Spleen (tissue), 11 donors: ENCODE measurements around the gene IMPACT. TPM values are rescaled to one million over a fixed set of nuclear protein-coding genes. Genes with fewer than 3 reads are reported as not detected.

ENCODE experiments used
- DNase-seq: peaks from one replicate; pipeline ENCODE4 v3.0.0-alpha.2; 2020
- H3K27ac ChIP-seq, 8 donors: fragments of 200-600 bp; sonication (generic) in 7 of 8; 1 replicate in 4 of 8; 2 replicates in 4 of 8; pipeline versions ENCODE4 v1.5.0 to v1.8.0; 2016 to 2021; ENCODE audit warnings: inconsistent platforms in 4 of 8, mild to moderate bottlenecking in 4 of 8, moderate library complexity in 1 of 8
- H3K27me3 ChIP-seq, 7 donors: fragments of 200-600 bp; sonication (generic) in 6 of 7; replicated peaks in 1 of 7; 1 replicate in 4 of 7; 2 replicates in 3 of 7; pipeline versions ENCODE4 v1.5.0 to v1.8.0; 2016 to 2021; ENCODE audit warnings: inconsistent platforms in 3 of 7, mild to moderate bottlenecking in 1 of 7
- H3K36me3 ChIP-seq, 6 donors: fragments of 200-600 bp; sonication (generic) in 5 of 6; 1 replicate in 4 of 6; 2 replicates in 2 of 6; pipeline versions ENCODE4 v1.5.0 to v1.8.0; 2016 to 2021; ENCODE audit warnings: inconsistent platforms in 2 of 6
- H3K4me1 ChIP-seq, 6 donors: fragments of 200-600 bp; sonication (generic) in 5 of 6; 1 replicate in 3 of 6; 2 replicates in 3 of 6; pipeline versions ENCODE4 v1.5.0 to v1.8.0; 2016 to 2021; ENCODE audit warnings: inconsistent platforms in 3 of 6
- H3K4me3 ChIP-seq, 8 donors: fragments of 200-600 bp; sonication (generic) in 7 of 8; 1 replicate in 4 of 8; 2 replicates in 4 of 8; pipeline versions ENCODE4 v1.5.0 to v1.8.0; 2016 to 2021; ENCODE audit warnings: inconsistent platforms in 4 of 8, mild to moderate bottlenecking in 4 of 8, moderate library complexity in 2 of 8
- H3K9me3 ChIP-seq, 8 donors: fragments of 200-600 bp; sonication (generic) in 7 of 8; 1 replicate in 4 of 8; 2 replicates in 4 of 8; pipeline versions ENCODE4 v1.5.0 to v1.8.0; 2016 to 2021; ENCODE audit warnings: inconsistent platforms in 4 of 8
- POLR2A ChIP-seq, 3 donors: fragments of 450-650 bp; IDR thresholded peaks; one replicate each; pipeline ENCODE4 v1.5.1; 2017; ENCODE audit warnings: antibody characterized with exemption in 3 of 3, mild to moderate bottlenecking in 1 of 3
- POLR2AphosphoS5 ChIP-seq, 3 donors: sonication (generic); formaldehyde crosslinking; IDR thresholded peaks; one replicate each; pipeline ENCODE4 v1.5.1; 2017; ENCODE audit warnings: antibody characterized with exemption in 3 of 3
- WGBS, 5 donors: extraction: QIAGEN DNeasy Blood & Tissue Kit in 3 of 5; methylation state at CpG; one replicate each; pipeline versions ENCODE4 v1.1.5 to v1.1.7; 2013 to 2018; 5-methylcytosine and 5-hydroxymethylcytosine counted together
- intact Hi-C: fragments of 100-400 bp; cut with DNase I; formaldehyde crosslinking; loops from one replicate; pipeline ENCODE4 v1.15.0; 2023; ENCODE audit warnings: low total_unique reads
- polyA plus RNA-seq, 3 donors: library from polyadenylated mRNA; stranded (reverse); fragments of 200-250 nt; gene quantifications; one replicate each; pipeline ENCODE4 v1.2.1, GENCODE V29; 2013
- total RNA-seq, 7 donors: library from RNA; depleted of rRNA in 3 of 7; stranded (reverse); fragments of >200 nt in 3 of 7; fragmentation: NEBNext Ultra II Directional in 4 of 7; extraction: Animal tissue kit (Norgen Biotek cat#: 25700) in 4 of 7; gene quantifications; one replicate each; pipeline versions ENCODE4 v1.1.0 to v1.2.1, GENCODE V29; 2016 to 2021
- TF ChIP-seq, protein P1 (sequence below), 11 experiments: fragments of 200-600 bp in 7 of 11; fragments of 450-650 bp in 4 of 11; sonication (generic) in 4 of 11; IDR thresholded peaks in 8 of 11; conservative IDR thresholded peaks in 3 of 11; 1 replicate in 7 of 11; 2 replicates in 4 of 11; pipeline versions ENCODE4 v1.4.0 to v1.8.0; 2016 to 2021; ENCODE audit warnings: antibody characterized with exemption in 11 of 11, inconsistent platforms in 4 of 11, mild to moderate bottlenecking in 1 of 11
- donor health status: healthy with polysubstance abuse.
- donor health status: DM: no; HTN: no; CAD: no; lungs with moderate emphysema.
- donor health status: DM: no; HTN: no; CAD: no.
- donor health status: Bipolar disorder and iron deficiency.
- donor health status: healthy.
- donor health status: DM: no; HTN: no; CAD: no.
- donor health status: DM: yes; HTN: yes; CAD: no.

IMPACT gene
- total and polyA plus RNA-seq, 10 donors, result 10.6 to 36.7 (median 22.0) TPM

DNA sequence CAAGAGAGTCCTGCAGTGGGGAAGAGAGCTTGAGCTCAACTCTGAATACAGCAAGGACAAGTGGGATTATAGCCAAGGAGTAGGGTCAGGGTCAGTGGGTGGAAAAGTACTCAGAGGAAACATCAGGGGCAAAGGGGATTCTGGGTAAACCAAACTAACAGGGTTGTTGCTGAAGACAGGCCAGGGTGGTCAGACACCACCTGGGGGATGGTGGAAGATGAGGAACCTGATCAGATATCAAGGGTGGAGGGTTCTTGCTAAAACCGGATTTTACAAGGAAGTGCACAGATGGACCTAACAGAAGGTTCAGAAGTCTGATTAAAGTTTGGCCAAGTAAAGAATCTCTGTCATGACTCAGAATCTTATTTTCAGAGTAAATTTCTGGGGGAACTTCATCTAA lies 45.3 kb upstream of the IMPACT start:
- no peak for DNase-seq
- H3K36me3 ChIP-seq, result peaks cover 0 to 13% (median 5%) of the 10 kb centered on the region in 6 donors
- TF ChIP-seq POLR2AphosphoS5 (IDR thresholded peaks at IDR 0.05) (no peak), POLR2A (IDR thresholded peaks at IDR 0.05) (no peak)
- TF ChIP-seq, protein P1, sequence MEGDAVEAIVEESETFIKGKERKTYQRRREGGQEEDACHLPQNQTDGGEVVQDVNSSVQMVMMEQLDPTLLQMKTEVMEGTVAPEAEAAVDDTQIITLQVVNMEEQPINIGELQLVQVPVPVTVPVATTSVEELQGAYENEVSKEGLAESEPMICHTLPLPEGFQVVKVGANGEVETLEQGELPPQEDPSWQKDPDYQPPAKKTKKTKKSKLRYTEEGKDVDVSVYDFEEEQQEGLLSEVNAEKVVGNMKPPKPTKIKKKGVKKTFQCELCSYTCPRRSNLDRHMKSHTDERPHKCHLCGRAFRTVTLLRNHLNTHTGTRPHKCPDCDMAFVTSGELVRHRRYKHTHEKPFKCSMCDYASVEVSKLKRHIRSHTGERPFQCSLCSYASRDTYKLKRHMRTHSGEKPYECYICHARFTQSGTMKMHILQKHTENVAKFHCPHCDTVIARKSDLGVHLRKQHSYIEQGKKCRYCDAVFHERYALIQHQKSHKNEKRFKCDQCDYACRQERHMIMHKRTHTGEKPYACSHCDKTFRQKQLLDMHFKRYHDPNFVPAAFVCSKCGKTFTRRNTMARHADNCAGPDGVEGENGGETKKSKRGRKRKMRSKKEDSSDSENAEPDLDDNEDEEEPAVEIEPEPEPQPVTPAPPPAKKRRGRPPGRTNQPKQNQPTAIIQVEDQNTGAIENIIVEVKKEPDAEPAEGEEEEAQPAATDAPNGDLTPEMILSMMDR (IDR thresholded peaks at IDR 0.05 in 8 of 11, conservative IDR thresholded peaks at IDR 0.05 in 3 of 11), result no peak
- intact Hi-C loops, result no loop called here
- H3K27me3 ChIP-seq, result no peaks in the 10 kb centered on the region
- no peak overlapping the region for H3K4me3 ChIP-seq
- peaks cover 0 to 9% (median 2%) of the 10 kb centered on the region in 6 donors for H3K4me1 ChIP-seq
- no peak overlapping the region for H3K27ac ChIP-seq
- WGBS, 5 donors, result 52 to 95% (median 58%) methylated on average over 1 of the region's 1 CpG
- H3K9me3 ChIP-seq, result no peaks in the 10 kb centered on the region

DNA sequence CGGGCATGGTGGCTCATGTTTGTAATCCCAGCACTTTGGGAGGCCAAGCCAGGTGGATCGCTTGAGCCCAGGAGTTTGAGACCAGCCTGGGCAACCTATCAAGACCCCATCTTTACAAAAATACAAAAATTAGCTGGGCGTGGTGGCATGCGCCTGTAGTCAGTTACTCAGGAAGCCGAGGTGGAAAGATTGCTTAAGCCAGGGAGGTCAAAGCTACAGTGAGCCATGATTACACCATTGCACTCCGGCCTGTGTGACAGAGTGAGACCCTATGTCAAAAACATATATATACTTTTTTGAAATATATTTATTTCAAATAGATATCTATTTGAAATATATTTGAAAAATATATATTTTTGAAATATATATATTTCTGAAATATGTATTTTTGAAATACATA lies 39.8 kb upstream of the IMPACT start:
- intact Hi-C loops, result no loop called here
- Histone ChIP-seq H3K27ac (no peak overlapping the region), H3K9me3 (no peaks in the 10 kb centered on the region), H3K4me3 (no peak overlapping the region), H3K36me3 (no peaks in the 10 kb centered on the region), H3K4me1 (peaks cover 0 to 12% (median 0%) of the 10 kb centered on the region in 6 donors), H3K27me3 (no peaks in the 10 kb centered on the region)
- no peak for TF ChIP-seq POLR2AphosphoS5 (IDR thresholded peaks at IDR 0.05)
- no peak for TF ChIP-seq POLR2A (IDR thresholded peaks at IDR 0.05)
- TF ChIP-seq, protein P1 (IDR thresholded peaks at IDR 0.05 in 8 of 11, conservative IDR thresholded peaks at IDR 0.05 in 3 of 11), result no peak
- WGBS, 5 donors, result 63 to 86% (median 76%) methylated on average over 6 of the region's 6 CpGs
- DNase-seq, result no peak

DNA sequence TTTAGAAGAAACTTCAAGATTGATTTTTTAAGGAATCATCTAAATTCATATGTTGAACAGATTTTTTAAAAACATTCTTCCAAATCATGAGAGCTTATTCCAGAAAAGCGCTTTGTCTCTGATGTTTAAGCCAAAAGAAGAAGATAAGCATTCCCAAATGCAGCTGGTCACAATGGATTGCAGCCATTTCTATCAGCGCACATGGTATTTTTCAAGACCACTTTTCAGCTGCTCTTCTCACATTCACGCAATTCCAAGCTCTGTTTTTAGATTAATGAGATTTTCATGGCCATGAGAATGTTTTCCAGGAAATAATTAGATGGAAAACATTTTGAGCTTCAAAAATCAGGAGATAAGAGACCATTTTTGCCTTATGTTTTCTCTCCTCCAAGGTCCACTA lies 37.5 kb upstream of the IMPACT start:
- Histone ChIP-seq H3K4me3 (no peak overlapping the region), H3K4me1 (peaks cover 0 to 12% (median 0%) of the 10 kb centered on the region in 6 donors), H3K36me3 (no peaks in the 10 kb centered on the region), H3K9me3 (no peaks in the 10 kb centered on the region), H3K27ac (no peak overlapping the region), H3K27me3 (no peaks in the 10 kb centered on the region)
- TF ChIP-seq POLR2AphosphoS5 (IDR thresholded peaks at IDR 0.05), result no peak
- TF ChIP-seq POLR2A (IDR thresholded peaks at IDR 0.05), result no peak
- TF ChIP-seq, protein P1 (IDR thresholded peaks at IDR 0.05 in 8 of 11, conservative IDR thresholded peaks at IDR 0.05 in 3 of 11), result no peak
- 64 to 92% (median 80%) methylated on average over 3 of the region's 3 CpGs for WGBS, 5 donors
- intact Hi-C loops, result no loop called here
- DNase-seq, result no peak

DNA sequence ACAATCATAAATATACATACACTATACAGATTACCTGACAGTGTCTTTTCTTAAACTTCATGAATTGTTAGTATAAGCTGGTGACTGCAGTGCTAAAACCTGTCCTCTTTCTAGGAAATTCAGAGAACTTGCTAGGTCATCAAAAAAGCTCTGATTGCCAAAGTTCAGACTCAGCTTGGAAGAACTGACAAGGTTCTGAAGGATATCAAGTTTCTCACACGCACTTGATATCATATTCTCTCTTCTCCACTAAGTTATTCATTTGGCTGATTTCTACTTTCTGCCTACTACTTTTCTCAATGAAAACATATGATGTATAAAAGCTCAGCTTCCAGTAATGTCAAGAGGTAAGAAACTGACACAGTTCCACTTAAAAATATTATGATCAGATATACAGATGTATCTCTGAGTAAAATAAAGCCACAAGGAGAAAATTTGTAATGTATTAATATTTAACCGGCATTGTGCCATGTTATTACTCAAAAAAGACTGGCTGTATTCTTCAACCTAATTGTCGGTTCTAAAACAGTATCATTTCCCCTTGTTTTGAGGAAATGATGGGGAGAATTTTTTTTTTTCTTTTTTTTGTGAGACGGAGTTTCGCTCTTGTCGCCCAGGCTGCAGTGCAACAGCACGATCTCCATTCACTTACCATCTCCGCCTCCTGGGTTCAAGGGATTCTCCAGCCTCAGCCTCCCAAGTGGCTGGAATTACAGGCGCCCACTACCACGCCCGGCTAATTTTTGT lies 31.2 kb upstream of the IMPACT start:
- Histone ChIP-seq H3K36me3 (no peaks in the 10 kb centered on the region), H3K4me3 (no peak overlapping the region), H3K4me1 (peaks cover 5 to 48% (median 30%) of the 10 kb centered on the region in 6 donors), H3K27ac (peak overlapping the region in 3 of 8 donors; percentile 13 to 24 (median 14)), H3K27me3 (peaks cover 0 to 16% (median 0%) of the 10 kb centered on the region in 7 donors), H3K9me3 (no peaks in the 10 kb centered on the region)
- 53 to 79% (median 66%) methylated on average over 11 of the region's 11 CpGs for WGBS, 5 donors
- DNase-seq, result no peak
- TF ChIP-seq, protein P1 (IDR thresholded peaks at IDR 0.05 in 8 of 11, conservative IDR thresholded peaks at IDR 0.05 in 3 of 11), result no peak
- TF ChIP-seq POLR2AphosphoS5 (IDR thresholded peaks at IDR 0.05) (no peak), POLR2A (IDR thresholded peaks at IDR 0.05) (no peak)
- intact Hi-C loops, result no loop called here
